H1 (cell line): Measurements from ENCODE around the gene DLK1. TPM values are rescaled to one million over a fixed set of nuclear protein-coding genes. Genes with fewer than 3 reads are reported as not detected.

Experiments
- CBX5 ChIP-seq: fragments of 300-800, 300-1000 bp; sonication (generic); IDR thresholded peaks from 2 replicates; pipeline ENCODE4 v1.7.1; 2016; ENCODE audit warnings: antibody characterized with exemption, low read length, low read depth
- CHD7 ChIP-seq: fragments of 300-600 bp; sonication (generic); IDR thresholded peaks from 2 replicates; pipeline ENCODE4 v1.7.1; 2012; ENCODE audit warnings: low read length, moderate library complexity, mild to moderate bottlenecking, inconsistent platforms; ENCODE audit not compliant: insufficient replicate concordance
- EZH2 ChIP-seq: fragments of 200-600 bp; sonication (generic); IDR thresholded peaks from 2 replicates; pipeline ENCODE4 v1.7.1; 2012; ENCODE audit warnings: low read depth, mild to moderate bottlenecking, moderate library complexity, low read length, inconsistent platforms; ENCODE audit not compliant: severe bottlenecking
- JUND ChIP-seq: IDR thresholded peaks from 2 replicates; pipeline ENCODE4 v1.6.1; 2011; ENCODE audit warnings: mild to moderate bottlenecking, improper control_type of control experiment, low read length
- NANOG ChIP-seq: IDR thresholded peaks from 2 replicates; pipeline ENCODE4 v1.6.1; 2011; ENCODE audit warnings: low read length, low read depth, mild to moderate bottlenecking, inconsistent platforms; ENCODE audit not compliant: insufficient read depth, poor library complexity, severe bottlenecking
- polyA plus RNA-seq, 7 experiments: library from polyadenylated mRNA; depleted of rRNA in 3 of 7; stranded (reverse) in 5 of 7; unstranded in 2 of 7; fragments of >200 nt in 5 of 7; fragments of 200-250 nt in 2 of 7; gene quantifications; 1 replicate in 5 of 7; 2 replicates in 1 of 7; 4 replicates in 1 of 7; pipeline versions ENCODE4 v1.2.1 to v1.2.3, GENCODE V29; 2011 to 2013; ENCODE audit warnings: missing spikeins in 2 of 7, mixed read lengths in 2 of 7
- total RNA-seq: library from RNA; stranded (reverse); fragmentation: NEBNext Ultra II Directional; extraction: Animal tissue kit (Norgen Biotek cat#: 25700); gene quantifications from 2 replicates; pipeline ENCODE4 v1.2.1, GENCODE V29; 2021

Gene DLK1
- total and polyA plus RNA-seq, 2 of the 8 experiments (the other 6 are each of a cell fraction or from before 2014, with no cell fraction given) = 1.3 to 2.4 TPM

GRCh38 chr14:100738704-100739131 lies 12.0 kb downstream of the DLK1 start (continued):
- no peak for TF ChIP-seq CHD7
- no peak for TF ChIP-seq EZH2
- no peak for TF ChIP-seq JUND
- no peak for TF ChIP-seq CBX5
- no peak for TF ChIP-seq NANOG
